ENCODE data around the gene USP31.
"Not testable (repeated sequence)": the region's sequence is repeated elsewhere in the genome, so short reads cannot be mapped to it uniquely, and the experiment has no call there.

The USP31 gene

DNA sequence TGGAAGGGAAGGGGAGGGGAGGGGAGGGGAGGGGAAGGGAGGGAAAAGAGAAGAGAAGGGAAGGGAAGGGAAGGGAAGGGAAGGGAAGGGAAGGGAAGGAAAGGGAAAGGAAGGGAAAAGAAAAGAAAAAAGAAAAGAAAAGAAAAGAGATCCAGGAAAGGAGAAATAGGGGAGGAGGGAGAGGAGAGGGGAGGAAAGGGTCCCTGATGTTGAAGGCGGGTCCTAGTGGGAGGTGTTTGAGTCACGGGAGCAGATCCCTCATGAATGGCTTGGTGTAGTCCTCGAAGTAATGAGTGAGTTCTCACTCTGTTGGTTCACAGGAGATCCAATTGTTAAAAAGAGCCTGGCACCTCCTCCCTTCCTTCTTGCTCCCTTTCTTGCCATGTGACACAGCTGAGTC is 6.9 kb upstream of the USP31 start:
- DNase-seq (ENCODE audit: low read depth, low spot score) = no peak

DNA sequence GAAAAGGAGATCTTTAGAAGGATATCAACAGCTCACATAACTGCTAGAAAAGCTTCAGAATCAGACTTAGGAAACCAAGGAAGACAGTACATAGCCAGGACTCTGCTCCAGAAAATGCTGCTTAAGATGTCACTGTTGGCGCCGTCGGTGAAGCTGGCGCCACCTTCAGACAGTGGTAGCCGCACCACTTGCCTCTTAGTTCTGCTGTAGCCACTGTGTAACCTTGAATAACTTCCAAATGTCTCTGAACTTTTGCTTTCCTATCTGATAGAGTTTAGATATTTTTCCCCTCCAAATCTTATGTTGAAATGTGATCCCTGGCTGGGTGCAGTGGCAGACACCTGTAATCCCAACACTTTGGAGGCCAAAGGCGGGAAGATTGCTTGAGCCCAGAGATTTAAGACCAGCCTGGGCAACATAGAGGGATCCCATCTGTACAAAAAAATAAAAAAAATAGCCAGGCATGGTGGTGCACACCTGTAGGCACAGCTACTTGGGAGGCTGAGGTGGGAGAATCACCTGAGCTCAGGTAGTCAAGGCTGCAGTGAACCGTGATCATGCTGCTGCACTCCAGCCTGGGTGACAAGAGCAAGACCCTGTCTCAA is 6.3 kb upstream of the USP31 start:
- DNase-seq (ENCODE audit: low read depth, low spot score) = no peak

DNA sequence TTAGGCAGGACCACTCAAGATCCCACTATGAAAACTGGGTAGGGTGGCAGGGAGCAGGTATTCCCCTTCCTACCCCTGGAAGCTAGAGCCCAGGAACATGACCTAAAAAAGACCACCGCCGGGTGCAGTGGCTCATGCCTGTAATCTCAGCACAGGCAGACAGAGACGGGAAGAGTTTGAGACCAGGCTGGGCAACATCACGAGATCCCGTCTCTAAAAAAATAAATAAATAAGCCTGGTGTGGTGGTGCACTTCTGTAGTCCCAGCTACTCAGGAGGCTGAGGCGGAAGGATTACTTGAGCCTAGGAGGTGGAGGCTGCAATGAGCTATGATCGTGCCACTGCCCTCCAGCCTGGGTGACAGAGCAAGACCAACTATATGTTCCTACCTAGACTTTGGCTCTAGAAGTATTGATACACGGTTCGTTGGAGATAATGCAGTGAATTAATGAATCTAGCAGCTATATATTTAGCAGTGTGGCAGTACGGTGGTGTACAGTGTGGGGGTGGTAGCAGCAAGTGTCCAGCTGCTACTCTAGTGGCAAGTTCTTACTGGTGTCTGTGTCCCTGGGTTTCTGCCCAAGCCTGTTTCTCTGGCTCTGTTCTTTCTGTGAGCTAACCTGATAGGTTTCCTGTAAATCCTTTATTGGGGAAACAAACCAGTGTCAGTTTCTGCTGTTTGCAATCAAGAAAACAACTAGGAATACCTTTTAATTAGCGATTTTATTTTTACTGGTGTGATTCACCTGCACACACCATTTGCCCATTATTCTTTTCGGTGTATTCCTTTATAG is 3.3 kb upstream of the USP31 start:
- DNase-seq (ENCODE audit: low read depth, low spot score) = no peak

DNA sequence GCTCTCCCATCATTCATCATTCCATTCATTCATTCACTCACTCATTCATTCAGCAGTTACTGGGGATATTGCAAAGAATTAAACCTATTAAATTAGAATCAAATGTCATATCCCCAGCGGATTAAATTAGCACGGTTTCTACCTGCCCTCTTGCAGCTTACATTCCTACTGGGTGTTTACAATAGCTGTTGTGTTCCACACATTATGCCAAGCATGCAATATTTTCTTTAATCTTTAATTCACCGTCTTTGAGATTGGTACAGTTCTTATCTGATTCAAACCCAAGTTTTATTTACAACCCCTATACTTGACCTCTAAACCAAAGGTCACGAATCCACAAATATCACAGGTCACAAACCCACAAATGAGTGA is 727 bp upstream of the USP31 start:
- DNase-seq (ENCODE audit: low read depth, low spot score) = no peak

DNA sequence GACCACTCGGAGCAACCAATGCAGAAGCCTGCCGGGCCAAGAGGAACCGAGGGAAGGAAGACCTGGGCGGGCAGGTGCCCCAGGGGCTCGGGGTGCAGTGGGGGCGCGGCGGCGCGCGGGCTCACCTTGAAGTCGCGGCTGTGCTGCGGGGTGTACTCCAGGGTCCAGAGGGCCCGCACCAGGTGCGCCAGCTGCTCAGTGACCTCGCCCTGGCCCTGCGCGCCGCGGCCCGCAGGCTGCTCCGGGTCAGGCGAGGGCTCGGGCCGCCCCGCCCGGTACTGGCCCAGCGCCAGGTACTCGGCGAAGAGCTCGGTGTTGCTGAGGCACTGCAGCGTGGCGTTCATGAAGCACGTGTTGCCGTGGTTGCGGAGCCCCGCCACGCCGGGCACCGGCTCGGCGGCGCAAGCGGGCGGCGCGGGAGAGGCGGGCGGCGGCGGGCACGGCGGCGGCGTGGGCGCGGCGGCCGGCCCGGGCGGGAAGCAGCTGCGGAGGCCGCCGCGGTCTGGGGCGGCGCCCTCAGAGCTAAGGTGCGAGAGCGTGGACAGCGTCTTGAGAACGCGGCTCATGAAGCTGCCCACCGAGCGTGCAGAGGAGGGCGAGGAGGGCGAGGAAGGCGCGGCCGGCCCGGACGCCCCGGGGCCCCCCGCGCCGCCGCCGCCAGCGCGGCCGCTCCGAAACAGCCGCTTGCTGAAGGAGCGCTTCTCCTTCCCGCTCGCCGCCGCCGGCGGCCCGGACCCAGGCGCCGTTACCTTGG is 562 bp downstream of the USP31 start:
- no peak for DNase-seq (ENCODE audit: low read depth, low spot score)

DNA sequence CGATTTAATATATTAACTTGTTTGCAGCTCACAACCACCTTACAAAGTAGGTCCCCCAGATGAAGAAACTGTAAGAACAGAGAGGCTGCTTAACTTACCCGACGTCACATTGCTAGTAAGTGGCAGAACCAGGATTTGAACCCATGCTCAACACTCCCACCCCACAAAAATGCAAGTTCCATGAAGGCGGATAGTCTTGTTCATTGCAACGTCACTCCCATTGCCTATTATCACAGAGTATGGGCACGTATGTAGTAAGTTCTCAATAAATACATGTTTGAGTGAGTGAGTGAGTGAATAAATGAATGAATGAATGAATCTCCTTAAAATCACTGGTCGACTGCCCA is 1.1 kb downstream of the USP31 start:
- DNase-seq (ENCODE audit: low read depth, low spot score) = no peak

DNA sequence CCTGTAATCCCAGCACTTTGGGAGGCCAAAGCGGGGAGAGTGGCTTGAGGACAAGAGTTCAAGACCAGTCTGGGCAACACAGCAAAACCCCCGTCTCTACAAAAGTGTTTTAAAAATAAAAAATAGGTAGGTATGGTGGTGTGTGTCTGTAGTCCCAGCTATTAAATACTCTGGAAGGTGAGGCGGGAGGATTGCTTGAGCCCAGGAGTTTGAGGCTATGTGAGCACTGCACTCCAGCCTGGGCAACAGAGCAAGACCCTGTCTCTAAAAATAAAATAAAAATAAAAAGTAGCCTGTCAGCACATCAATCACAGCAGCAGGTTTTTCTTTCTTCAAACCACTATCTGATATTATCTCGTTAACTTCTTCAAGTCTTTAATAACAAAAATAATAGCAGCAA is 1.6 kb downstream of the USP31 start:
- no peak for DNase-seq (ENCODE audit: low read depth, low spot score)

DNA sequence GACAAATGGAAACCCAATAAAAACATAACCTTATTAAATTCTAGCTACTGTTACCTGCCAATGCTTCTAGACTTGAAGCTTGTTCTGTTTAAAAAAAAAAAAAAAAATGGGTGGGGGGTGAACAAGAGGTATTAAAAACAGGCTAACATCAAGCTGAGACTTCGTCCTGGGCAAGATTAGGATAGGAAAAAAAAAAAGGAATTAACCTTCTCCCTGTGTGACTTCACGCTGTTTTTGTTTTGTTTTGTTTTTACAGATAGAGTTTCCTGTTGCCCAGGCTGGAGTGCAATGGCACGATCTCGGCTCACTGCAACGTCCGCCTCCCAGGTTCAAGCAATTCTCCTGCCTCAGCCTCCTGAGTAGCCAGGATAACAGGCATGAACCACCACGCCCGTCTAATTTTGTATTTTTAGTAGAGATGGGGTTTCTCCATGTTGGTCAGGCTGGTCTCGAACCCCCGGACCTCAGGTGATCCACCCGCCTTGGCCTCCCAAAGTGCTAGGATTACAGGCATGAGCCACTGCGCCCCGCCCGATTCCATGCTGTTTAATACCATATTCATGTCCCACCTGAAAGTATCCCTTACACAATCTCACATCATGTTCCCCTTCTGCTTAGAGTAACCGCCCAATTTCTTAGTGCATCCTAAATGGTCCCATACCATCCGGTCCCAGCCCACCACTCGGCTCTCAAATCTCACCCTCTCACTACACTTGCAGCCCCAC is 2.2 kb downstream of the USP31 start:
- DNase-seq (ENCODE audit: low read depth, low spot score) = no peak

DNA sequence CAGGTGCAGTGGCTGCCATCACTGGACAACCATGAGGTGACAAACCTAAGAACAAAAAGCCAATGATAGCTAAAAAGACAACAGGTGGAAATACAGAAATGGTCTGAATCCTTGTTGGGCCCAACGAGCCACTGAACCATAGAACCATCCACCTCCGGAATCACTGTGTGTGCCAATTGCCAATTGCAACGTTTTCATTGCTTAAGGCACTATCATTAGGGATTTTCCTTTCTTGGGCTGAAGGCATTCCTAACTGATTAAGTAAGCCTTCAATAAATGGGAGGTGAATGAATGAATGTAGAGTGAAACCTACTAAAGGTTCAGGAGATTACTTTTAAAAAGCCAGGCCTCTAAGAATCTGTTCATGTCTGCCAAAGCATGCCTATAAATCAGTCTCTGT is 3.6 kb downstream of the USP31 start:
- DNase-seq (ENCODE audit: low read depth, low spot score) = no peak

DNA sequence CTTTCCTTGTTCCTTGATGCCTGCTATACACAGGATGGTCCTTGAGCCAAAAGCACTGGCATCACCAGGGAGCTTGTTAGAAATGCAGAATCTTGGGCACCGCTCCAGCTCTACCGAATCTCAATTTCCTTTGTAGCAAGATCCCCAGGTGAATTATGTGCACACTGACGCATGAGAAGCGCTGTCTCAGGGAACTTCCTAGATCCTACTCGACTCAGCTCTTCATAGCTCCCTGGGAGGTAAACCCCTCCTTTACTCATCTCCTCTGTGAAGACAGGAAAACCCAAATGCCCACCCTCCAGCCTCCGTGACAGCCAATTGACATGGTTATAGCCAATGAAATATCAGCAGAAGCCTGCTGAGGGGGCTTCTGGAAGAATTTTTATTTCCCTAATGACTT is 4.1 kb downstream of the USP31 start:
- no peak for DNase-seq (ENCODE audit: low read depth, low spot score)

DNA sequence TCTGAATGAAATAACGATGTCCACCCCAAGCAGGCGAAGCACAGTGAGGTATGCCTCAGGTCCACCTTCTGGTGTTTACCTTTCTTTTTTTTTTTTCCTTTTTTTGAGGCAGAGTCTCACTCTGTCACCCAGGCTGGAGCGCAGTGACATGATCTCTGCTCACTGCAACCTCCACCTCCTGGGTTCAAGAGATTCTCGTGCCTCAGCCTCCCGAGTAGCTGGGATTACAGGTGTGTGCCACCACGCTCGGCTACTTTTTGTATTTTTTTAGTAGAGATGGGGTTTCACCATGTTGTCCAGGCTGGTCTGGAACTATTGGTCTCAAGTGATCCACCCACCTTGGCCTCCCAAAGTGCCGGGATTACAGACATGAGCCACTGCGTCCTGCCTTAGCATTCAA is 4.9 kb downstream of the USP31 start:
- DNase-seq (ENCODE audit: low read depth, low spot score) = not testable (repeated sequence)

DNA sequence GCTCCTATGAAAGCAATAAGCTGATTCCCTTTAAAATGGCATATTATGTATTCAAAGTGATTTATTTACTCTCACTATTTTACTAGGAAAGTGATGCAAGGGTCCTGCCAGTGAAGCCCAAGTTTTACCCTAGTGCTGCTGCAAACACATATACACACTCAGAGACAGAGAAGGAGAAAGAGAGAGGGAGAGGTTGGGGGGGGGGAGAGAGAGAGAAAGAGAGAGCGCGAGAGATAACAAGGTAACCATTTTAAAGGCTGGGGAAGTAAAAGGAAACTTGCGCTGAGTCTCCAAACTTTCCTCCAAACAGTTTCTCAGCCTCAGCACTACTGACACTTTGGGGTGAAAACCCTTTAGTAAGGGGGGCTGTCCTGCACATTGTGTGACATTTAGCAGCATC is 5.9 kb downstream of the USP31 start:
- DNase-seq (ENCODE audit: low read depth, low spot score) = no peak

DNA sequence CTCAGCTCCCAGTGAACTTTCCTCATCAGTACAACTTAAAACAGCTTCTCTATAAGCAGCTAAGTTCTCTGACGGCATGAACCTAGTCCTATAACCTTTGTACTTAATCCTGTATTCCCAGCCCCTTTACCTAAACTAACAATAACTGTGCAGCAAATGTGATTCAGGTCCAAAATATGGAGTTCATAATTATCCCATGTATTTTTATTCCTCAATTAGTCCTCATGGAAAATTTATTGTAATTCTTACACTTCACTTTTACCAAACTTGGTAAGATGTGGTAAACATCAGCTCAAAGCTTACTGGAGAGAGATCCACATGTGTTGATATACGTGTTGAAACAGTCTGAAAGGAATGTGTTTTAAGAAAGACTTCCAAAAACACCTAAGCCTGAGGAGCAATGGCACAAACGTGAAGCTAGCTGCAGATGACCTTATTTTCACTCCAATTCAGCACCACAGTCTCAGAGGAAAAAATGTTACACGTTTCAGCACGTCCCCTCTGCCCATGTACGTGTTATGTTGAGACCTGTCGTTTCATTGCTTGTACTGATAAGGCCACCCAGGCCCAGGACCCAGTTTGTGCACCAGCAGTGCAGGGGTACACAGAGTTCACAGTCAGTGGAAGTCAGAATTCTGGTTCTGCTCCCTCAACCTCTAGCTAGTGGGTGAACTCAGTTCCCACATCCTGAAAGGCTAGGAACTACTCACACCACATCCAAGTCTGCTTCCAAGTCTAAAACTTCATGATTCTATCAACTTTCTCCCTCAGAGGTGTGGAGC is 7.1 kb downstream of the USP31 start:
- DNase-seq (ENCODE audit: low read depth, low spot score) = no peak

DNA sequence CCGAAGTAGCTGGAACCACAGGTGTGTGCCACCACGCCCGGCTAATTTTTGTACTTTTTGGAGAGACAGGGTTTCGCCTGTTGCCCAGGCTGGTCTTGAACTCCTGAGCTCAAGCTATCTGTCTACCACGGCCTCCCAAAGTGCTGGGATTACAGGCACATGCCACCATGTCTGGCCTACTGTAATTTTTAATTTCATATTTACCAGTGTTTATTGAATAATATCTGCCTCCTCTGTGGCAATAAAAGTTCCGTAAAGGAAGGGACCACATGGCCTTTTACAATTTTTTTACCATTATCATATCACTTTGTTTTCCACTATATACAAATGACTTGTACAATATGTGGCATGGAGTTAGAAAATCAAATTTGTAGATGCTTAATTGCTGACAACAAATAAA is 7.8 kb downstream of the USP31 start:
- DNase-seq (ENCODE audit: low read depth, low spot score) = no peak

DNA sequence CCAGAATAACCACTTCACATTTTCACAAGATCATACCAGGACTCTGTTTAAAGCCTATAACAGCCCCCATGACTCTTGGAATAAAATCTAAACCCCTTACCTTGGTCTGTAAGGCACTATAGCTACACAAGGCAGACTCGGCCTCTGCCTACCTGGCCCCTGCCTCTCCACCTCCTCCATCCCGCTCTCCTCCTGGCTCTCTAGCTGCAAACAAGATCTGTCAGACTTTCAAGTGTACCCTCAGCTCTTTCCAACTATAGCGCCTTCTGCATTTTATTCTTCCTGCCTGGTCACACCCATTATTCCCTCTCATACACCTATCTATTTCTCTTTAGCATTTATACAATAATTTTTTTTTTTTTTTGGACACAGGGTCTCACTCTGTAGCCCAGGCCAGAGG is 8.2 kb downstream of the USP31 start:
- no peak for DNase-seq (ENCODE audit: low read depth, low spot score)

DNA sequence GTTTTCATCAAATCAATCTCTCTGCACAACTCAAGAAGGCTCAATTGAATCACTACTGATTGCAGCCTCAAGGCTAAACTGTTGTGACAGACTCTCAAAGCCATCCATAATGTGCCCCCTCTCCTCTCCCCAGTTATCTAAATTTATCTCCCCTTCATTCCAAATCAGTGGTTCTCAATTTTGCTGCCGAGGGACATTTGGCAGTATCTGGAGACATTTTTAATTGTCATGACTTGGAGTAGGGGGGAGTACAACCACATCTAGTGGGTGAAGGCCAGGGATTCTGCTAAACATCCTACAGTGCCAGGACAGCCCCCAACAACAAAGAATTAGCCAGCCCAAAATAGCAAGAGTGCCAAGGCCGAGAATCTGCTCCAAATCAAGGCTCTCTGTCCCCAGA is 9.1 kb downstream of the USP31 start:
- no peak for DNase-seq (ENCODE audit: low read depth, low spot score)

DNA sequence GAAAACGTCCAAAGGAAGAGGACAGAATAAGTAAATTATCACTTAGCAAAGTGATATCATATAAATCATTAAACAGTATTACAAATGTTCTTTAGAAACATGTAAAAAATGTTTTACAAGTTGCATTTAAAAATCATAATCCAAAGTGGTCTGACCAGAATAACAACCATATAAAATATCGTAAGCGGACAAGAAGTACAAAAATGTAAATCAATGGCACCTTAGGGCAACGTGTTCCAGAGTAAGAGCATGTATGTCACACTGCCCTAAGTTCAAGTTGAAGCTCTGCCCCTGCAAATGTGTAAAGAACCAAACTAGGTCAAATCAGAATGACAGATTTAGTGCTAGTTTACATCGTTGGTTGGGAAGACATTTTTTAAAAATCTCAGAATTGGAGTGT is 11.4 kb downstream of the USP31 start:
- DNase-seq (ENCODE audit: low read depth, low spot score) = no peak

DNA sequence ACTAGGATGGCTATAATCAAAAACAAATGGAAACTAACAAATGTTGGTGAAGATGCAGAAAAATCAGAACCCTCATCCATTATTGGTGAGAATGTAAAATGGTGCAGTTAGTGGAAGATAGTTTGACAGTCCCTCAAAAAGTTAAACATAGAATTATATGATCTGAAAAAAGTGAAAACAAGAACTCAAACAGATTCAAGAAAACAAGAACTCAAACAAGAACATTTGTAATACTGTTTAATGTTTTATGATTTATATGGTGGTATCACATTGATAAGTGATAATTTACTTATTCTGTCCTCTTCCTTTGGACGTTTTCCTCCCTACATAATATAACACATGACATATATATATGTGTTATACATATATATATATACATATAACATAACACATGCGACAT is 12.0 kb downstream of the USP31 start:
- no peak for DNase-seq (ENCODE audit: low read depth, low spot score)

DNA sequence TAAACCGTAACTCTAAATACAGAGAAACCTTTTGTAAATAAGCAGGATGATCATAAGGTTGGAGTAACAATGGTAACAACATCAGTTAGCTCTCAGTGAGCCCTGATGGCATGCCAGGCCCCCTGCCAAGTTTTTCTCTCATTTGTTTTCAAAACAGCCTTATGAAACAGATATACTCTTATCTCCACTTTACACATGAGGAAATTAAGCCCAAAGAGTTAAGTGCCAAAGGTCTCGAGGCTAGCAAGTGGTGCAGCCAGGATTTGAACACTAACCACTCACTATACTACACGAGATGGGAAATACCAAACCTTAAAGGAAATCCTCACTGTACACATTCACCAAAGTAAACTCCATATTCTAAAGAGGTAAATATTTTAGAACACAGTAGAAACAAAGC is 15.0 kb downstream of the USP31 start:
- no peak for DNase-seq (ENCODE audit: low read depth, low spot score)

DNA sequence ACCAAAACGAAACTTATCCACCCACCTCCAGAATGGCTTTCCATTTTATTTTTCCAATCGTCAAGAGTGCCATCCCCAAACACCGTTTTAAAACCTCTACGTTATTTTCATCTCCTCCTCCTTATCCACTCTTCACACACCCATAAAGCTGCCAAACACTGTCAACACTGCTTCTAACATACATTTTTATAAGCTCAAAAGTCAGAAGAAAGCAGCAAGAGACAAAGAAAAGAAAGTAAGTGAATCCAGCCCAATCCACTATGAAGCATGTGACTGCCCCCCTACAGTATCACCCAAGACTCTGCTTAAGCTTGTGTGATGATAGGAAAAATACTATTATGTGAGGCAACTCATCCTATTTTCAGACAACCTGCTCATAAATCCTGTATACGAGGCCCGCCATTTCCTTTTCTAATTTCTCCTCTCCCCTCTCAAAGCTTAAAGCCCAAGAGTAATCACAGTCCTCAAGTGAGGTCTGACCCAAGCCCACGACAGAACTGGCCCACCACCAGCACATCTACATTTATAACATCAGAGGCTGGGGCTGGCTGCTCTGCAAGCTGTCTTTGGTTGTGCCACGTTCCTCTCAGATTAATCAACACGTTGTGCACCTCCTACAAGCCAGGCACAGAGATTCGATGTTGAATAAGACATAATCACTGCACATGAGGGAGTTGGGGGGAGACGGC is 16.3 kb downstream of the USP31 start:
- DNase-seq (ENCODE audit: low read depth, low spot score) = no peak
